DMS153 (cell line): Measurements from ENCODE around the gene DCUN1D3.
"Not testable (repeated sequence)": the region's sequence is repeated elsewhere in the genome, so short reads cannot be mapped to it uniquely, and the experiment has no call there.

ENCODE experiments used
- DNase-seq: peaks from one replicate; lab custom pipeline; 2025; lab: John Stamatoyannopoulos, UW

Gene DCUN1D3

GRCh38 chr16:20887207-20887606 is 13.0 kb downstream of the DCUN1D3 start:
- DNase-seq, result no peak

- no peak for DNase-seq
These were observed 13.8 kb downstream of the DCUN1D3 start for GRCh38 chr16:20886320-20886719.

DNA sequence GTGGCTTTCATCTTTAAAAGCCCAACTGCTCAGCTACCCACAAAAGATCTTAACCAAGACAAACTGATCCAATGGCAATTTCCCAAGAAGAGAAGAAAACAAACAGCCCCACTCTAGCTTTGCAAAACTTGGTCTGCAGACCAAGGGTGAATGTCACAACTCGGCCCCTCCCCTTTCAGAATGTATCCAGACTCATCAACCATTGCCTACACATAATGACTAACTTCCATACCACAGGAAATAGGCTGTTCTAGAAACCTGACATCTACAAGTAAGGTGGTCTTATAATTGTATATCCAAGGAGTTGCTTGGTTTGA is 16.0 kb downstream of the DCUN1D3 start:
- no peak for DNase-seq

GRCh38 chr16:20883554-20884239 is 16.5 kb downstream of the DCUN1D3 start:
- no peak for DNase-seq

DNA sequence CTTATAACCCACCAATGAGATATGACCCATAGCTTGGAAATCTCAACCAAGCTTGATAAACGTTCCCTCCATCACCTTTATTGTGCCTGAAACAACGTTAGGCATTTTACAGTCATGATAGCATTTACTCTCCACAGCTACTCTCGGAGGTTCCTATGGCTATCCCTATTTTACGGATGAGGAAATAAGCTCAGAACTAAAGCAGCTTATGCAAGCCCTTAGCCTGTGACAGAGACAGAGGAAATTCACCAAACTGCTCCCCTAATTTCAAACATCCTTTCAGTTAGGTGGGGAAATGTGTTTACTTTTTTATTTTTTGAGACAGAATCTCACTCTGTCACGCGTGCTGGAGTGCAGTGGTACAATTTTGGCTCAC is 18.7 kb downstream of the DCUN1D3 start:
- DNase-seq, result no peak

GRCh38 chr16:20880867-20881502 is 19.2 kb downstream of the DCUN1D3 start:
- DNase-seq, result no peak

DNA sequence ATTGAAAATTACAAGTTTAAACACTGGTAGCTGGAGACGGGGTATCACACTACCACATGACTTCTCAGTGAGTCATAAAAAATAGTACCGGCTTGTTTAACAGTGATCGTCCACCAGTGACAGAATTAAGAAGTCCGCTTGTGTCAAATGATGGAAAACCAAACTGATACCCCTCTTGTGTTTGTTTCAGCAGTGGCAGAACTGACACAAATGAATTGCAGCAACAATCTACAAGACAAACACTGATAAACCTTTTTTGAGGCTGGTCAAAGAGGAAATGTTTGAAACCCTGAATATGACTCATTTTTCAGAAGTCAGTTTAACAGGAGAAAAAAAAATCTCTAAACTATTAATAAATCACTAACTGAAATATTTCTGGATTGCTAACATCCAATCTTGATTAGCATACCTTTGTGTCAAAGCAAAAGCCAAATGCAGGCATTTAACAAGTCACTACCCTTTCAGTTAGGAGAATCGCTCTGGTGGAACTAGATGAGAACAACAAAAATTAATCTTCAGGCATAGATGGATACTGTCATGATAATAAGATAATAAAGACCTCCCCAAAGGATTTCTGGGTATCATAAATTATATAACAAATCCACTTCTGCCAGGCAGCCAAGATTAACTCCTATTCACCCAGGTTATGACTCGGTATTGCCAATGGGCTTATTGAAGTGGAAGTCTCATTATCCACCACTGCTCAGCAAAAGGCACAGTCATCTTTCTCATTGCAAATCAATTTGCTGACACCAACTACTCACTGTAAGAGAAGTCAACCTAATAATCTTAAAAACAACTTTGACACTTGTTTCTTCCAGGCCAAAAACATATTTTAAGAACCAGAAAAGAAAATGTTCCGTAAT is 20.8 kb downstream of the DCUN1D3 start:
- DNase-seq, result no peak

- no peak for DNase-seq
These were observed 21.4 kb downstream of the DCUN1D3 start for GRCh38 chr16:20878682-20879147.

- DNase-seq, result no peak
These were observed 24.9 kb downstream of the DCUN1D3 start for GRCh38 chr16:20875355-20875650.

DNA sequence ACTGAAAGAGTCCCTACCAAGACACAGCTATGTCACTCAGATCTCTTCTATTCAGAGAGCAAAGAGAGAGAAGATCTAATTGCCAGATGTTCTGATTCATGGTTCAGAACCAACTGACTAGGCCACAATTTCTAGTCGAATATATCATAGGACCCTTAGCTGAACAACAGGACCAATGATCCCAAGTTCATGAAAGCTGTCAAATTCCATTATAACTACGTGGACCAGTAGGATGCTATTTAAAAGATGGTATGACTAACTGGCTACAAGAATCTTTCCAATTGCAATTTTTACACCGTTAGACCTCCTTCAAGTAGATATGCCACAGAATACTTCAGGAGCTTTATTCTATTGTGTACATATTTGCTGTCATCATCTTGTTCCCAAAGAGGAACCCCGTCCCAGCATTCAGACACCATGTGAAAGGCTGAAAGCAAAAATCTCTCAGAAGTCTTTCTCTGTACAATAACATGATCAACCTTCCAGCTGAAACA is 26.0 kb downstream of the DCUN1D3 start:
- DNase-seq, result no peak

- DNase-seq, result no peak
These were observed 26.8 kb downstream of the DCUN1D3 start for GRCh38 chr16:20873331-20873730.

GRCh38 chr16:20871941-20872815 is 28.0 kb downstream of the DCUN1D3 start:
- DNase-seq, result no peak

DNA sequence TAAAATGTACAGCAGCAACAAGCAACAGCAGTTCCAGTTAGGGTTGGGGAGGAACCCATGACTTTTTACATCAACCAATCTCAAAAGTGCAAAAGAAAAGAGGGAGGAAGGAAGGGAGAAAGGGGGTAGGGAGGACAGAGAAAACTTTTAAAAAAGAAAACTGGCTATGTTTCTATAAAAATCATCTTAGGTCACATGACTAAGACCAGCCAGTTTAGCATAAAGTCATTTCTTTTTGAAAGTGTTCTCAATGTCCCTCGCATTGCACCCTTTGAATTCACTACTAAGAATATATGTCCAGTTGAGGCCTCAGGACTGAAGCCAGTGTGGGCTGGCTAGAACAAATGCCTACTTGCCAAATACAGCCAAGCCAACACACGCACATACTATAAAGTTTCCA is 28.9 kb downstream of the DCUN1D3 start:
- no peak for DNase-seq

- no peak for DNase-seq
These were observed 29.9 kb downstream of the DCUN1D3 start for GRCh38 chr16:20870122-20870820.

DNA sequence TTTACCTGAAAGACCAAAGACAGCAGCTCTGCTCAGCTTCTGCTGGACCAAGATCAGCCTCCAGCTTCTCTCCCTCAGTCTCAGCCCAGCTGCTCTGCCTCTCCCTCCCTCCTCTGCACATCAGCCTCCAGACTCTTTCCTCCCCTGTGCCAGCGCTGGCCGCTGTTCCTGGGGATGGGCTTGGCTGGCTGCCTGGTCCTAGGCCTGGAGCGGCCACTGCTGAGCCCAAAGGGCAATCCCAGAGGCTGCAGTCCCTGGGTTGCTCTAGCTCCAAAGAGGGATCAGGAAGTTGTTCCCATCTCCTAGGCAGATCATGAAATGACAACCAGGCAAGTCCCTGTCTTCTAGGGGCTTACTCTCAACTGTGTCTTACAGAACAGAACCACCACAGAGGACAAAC is 31.3 kb downstream of the DCUN1D3 start:
- DNase-seq, result no peak

DNA sequence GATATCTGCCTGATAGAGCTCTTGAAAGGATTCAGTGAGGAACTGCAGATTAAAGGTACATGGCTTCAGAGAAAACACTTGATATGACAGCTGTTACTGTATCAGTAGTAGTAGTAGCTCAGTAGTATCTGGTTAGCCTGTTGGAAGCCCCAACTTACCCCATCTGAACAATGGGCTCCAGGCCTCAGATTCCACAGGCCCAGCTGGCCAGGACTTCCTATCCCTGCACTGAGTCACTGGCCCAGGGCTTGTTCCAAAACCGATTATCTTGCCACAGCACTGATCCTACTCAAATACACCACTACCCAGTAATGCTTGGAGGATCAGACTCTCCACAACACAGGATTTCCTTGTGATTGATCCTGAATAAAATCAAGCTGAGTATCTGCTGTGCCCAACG is 32.6 kb downstream of the DCUN1D3 start:
- no peak for DNase-seq

DNA sequence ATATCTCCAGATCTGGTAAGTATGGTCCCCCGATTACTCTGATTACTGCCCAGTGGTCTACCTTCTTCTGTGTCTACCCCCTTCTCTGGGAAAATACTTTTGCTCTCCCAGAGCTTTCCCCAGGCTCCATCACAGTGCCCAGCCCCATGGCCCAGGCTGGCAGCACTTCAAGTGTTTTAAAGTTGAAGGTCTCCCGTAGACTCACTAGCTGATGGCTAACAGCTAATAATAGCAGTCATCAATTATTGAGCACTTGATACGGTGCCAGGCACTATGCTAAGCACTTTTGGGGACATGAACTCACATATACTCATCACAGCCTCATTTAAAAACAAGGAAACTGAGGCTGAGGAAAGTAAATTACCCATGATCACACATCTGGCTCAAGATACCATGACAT is 33.4 kb downstream of the DCUN1D3 start:
- DNase-seq, result no peak

DNA sequence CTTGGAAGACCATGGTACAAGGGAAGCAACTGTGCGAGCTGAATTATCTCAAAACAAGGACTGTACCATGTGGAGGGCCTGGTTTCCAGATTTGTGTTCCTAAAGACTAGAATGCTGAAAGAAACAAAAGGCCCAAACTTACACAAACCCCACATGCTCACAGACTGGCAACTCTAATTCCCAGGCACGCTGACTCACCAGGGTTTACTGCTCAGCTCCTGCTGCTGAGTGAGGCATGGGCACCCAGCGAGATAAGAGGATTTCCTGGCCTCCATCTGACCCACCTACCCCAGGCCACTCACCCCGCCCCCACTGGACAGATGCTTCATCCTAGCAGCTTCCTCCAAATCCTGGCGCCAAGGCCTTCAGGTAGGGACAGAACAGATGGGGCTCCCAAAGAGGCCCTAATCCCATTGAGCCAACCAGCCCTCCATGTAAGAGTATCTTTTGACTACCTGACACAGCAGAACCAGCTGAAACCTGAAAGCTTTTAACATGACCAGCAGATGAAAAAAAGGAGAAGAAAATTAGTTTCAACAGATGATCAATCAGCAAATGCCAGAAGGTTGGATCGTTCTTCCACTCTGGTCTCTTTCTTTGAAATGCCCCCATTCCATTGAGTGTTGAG is 33.9 kb downstream of the DCUN1D3 start:
- no peak for DNase-seq

DNA sequence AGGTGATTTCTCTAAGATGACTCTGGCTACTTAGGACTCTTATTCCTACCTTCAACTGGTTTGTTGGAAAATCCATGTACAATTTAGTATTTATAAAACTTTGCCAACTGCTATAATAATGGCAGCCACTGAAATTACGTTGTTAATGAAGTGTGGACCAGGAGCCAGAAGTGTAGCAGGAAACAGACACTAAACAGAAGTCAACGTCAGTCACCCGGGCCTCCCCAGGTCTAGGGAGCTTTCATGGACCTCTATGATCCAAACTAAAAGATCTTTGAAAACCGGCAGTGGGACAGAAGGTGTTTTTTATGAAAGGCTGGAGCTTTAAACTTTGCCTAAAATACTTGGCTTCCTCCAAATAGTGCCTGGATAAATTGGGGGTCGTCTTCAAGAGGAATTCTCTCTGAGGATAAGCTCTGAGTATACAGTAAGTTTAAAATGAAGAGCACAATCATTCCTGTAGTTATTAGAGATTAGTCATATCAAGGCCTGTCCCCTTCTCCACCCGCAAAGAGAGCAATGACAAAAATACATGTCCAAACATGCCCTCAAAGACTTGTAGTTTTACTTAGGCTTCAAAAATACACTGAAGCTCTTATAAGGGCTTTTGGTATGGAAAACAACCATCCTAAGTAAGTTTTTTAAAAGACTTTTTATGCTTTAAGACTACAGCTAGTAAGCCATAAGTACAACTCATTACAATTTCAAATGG is 34.6 kb downstream of the DCUN1D3 start:
- no peak for DNase-seq

- DNase-seq, result not testable (repeated sequence)
These were observed 35.8 kb downstream of the DCUN1D3 start for GRCh38 chr16:20864376-20864775.
